Liver (tissue), 9 donors: Measurements from ENCODE around the gene CFAP100. TPM values are rescaled to one million over a fixed set of nuclear protein-coding genes. Genes with fewer than 3 reads are reported as not detected.

Experiments used
- DNase-seq: peaks from one replicate; pipeline ENCODE4 v3.0.0-alpha.2; 2017; ENCODE audit warnings: low spot score
- H3K27ac ChIP-seq, 2 donors: one replicate each; pipeline ENCODE4 v1.7.0; 2013; ENCODE audit warnings: inconsistent platforms in 2 of 2, low read length in 2 of 2, control low read depth in 1 of 2, low read depth in 1 of 2, mild to moderate bottlenecking in 1 of 2
- H3K27me3 ChIP-seq, 4 donors: one replicate each; pipeline versions ENCODE4 v1.6.1 to v1.7.0; 2013; ENCODE audit warnings: low read length in 3 of 4, inconsistent platforms in 1 of 4, mild to moderate bottlenecking in 1 of 4, moderate library complexity in 1 of 4; ENCODE audit not compliant: control insufficient read depth in 4 of 4, insufficient read depth in 4 of 4
- H3K36me3 ChIP-seq, 4 donors: one replicate each; pipeline versions ENCODE4 v1.6.1 to v1.7.0; 2013; ENCODE audit warnings: low read length in 3 of 4, mild to moderate bottlenecking in 3 of 4, low read depth in 1 of 4, moderate library complexity in 1 of 4; ENCODE audit not compliant: control insufficient read depth in 4 of 4, insufficient read depth in 3 of 4
- H3K4me1 ChIP-seq, 4 donors: one replicate each; pipeline versions ENCODE4 v1.6.1 to v1.7.0; 2013; ENCODE audit warnings: low read length in 3 of 4, mild to moderate bottlenecking in 3 of 4, moderate library complexity in 1 of 4; ENCODE audit not compliant: control insufficient read depth in 4 of 4, insufficient read depth in 4 of 4
- H3K4me3 ChIP-seq, 3 donors: one replicate each; pipeline versions ENCODE4 v1.6.1 to v1.7.0; 2013; ENCODE audit warnings: low read length in 3 of 3, control low read depth in 1 of 3, low read depth in 1 of 3, mild to moderate bottlenecking in 1 of 3
- H3K9ac ChIP-seq, 2 donors: one replicate each; pipeline ENCODE4 v1.7.0; 2013; ENCODE audit warnings: low read length in 2 of 2, mild to moderate bottlenecking in 2 of 2, moderate library complexity in 2 of 2, control low read depth in 1 of 2, low read depth in 1 of 2
- H3K9me3 ChIP-seq, 4 donors: one replicate each; pipeline versions ENCODE4 v1.6.1 to v1.7.0; 2013; ENCODE audit warnings: low read length in 3 of 4; ENCODE audit not compliant: control insufficient read depth in 4 of 4
- ATF3 ChIP-seq: IDR thresholded peaks from 2 replicates; pipeline ENCODE4 v1.6.1; 2016; ENCODE audit warnings: antibody characterized with exemption
- CTCF ChIP-seq: fragments of 150-350 bp; IDR thresholded peaks from 2 replicates; pipeline ENCODE4 v1.5.1; 2017; ENCODE audit warnings: improper control_type of control experiment, low read depth, low read length; ENCODE audit not compliant: missing input control
- EGR1 ChIP-seq, 2 donors: IDR thresholded peaks; 2 replicates each; pipeline ENCODE4 v1.6.1; 2016 to 2018; ENCODE audit warnings: antibody characterized with exemption in 2 of 2, low read depth in 2 of 2
- FOXA1 ChIP-seq: IDR thresholded peaks from 2 replicates; pipeline ENCODE4 v1.6.1; 2016; ENCODE audit warnings: antibody characterized with exemption
- FOXA2 ChIP-seq: IDR thresholded peaks from 2 replicates; pipeline ENCODE4 v1.6.1; 2016; ENCODE audit warnings: antibody characterized with exemption
- GABPA ChIP-seq, 2 donors: IDR thresholded peaks in 1 of 2; conservative IDR thresholded peaks in 1 of 2; 2 replicates each; pipeline ENCODE4 v1.6.1; 2016; ENCODE audit warnings: antibody characterized with exemption in 2 of 2, mild to moderate bottlenecking in 1 of 2, moderate library complexity in 1 of 2
- HNF4A ChIP-seq, 2 donors: conservative IDR thresholded peaks; 2 replicates each; pipeline ENCODE4 v1.6.1; 2016; ENCODE audit warnings: antibody characterized with exemption in 2 of 2, mild to moderate bottlenecking in 2 of 2
- HNF4G ChIP-seq: IDR thresholded peaks from 2 replicates; pipeline ENCODE4 v1.6.1; 2016; ENCODE audit warnings: antibody characterized with exemption
- JUND ChIP-seq, 2 donors: IDR thresholded peaks; 2 replicates each; pipeline ENCODE4 v1.6.1; 2016; ENCODE audit warnings: antibody characterized with exemption in 2 of 2
- MAX ChIP-seq: IDR thresholded peaks from 2 replicates; pipeline ENCODE4 v1.6.1; 2016; ENCODE audit warnings: antibody characterized with exemption
- NR2F2 ChIP-seq: IDR thresholded peaks from 2 replicates; pipeline ENCODE4 v1.6.1; 2016; ENCODE audit warnings: antibody characterized with exemption
- RAD21 ChIP-seq, 2 donors: IDR thresholded peaks; 2 replicates each; pipeline ENCODE4 v1.6.1; 2016; ENCODE audit warnings: antibody characterized with exemption in 2 of 2, mild to moderate bottlenecking in 2 of 2
- REST ChIP-seq: IDR thresholded peaks from 2 replicates; pipeline ENCODE4 v1.6.1; 2016; ENCODE audit warnings: antibody characterized with exemption, mild to moderate bottlenecking
- RXRA ChIP-seq, 2 donors: IDR thresholded peaks; 2 replicates each; pipeline ENCODE4 v1.6.1; 2017 to 2018; ENCODE audit warnings: antibody characterized with exemption in 2 of 2, mild to moderate bottlenecking in 1 of 2
- SP1 ChIP-seq: IDR thresholded peaks from 2 replicates; pipeline ENCODE4 v1.6.1; 2018; ENCODE audit warnings: antibody characterized with exemption, mild to moderate bottlenecking
- TAF1 ChIP-seq: conservative IDR thresholded peaks from 2 replicates; pipeline ENCODE4 v1.6.1; 2016; ENCODE audit warnings: antibody characterized with exemption, mild to moderate bottlenecking
- YY1 ChIP-seq: IDR thresholded peaks from 2 replicates; pipeline ENCODE4 v1.6.1; 2016; ENCODE audit warnings: antibody characterized with exemption, mild to moderate bottlenecking
- ZBTB33 ChIP-seq: IDR thresholded peaks from 2 replicates; pipeline ENCODE4 v1.6.1; 2016; ENCODE audit warnings: antibody characterized with exemption
- WGBS: extraction: QIAGEN DNeasy Blood & Tissue Kit; methylation state at CpG from one replicate; pipeline ENCODE4 v1.1.7; 2013; 5-methylcytosine and 5-hydroxymethylcytosine counted together
- polyA plus RNA-seq, 2 donors: library from polyadenylated mRNA; stranded (reverse) in 1 of 2; unstranded in 1 of 2; fragments of 200-250 nt in 1 of 2; fragments of >200 nt in 1 of 2; fragmentation: Nextera tagmentation in 1 of 2; extraction: Ambion mirVana in 1 of 2; gene quantifications; one replicate each; pipeline versions ENCODE4 v1.2.1 to v1.2.3, GENCODE V29; 2013 to 2015
- total RNA-seq, 2 donors: library from RNA; depleted of rRNA; stranded (reverse); fragments of >200 nt; gene quantifications; one replicate each; pipeline ENCODE4 v1.2.3, GENCODE V29; 2014
- donor health status: healthy.
- donor health status: healthy.
- donor health status: healthy.
- donor health status: healthy.
- donor health status: healthy.

CFAP100 gene
- total and polyA plus RNA-seq, 4 donors: not detected

- Histone ChIP-seq H3K9ac (no peak overlapping the region), H3K27me3 (no peaks in the 10 kb centered on the region), H3K9me3 (no peaks in the 10 kb centered on the region), H3K4me1 (peaks cover 3 to 16% (median 6%) of the 10 kb centered on the region in 4 donors), H3K36me3 (peaks cover 6 to 53% (median 25%) of the 10 kb centered on the region in 4 donors), H3K4me3 (no peak overlapping the region), H3K27ac (no peak overlapping the region)
- DNase-seq: no peak
- 96% methylated on average over 18 of the region's 18 CpGs for WGBS
- TF ChIP-seq RXRA (IDR thresholded peaks at IDR 0.05) (no peak), CTCF (no peak), ATF3 (no peak), YY1 (no peak), JUND (IDR thresholded peaks at IDR 0.05) (no peak), SP1 (no peak), ZBTB33 (no peak), NR2F2 (no peak), HNF4G (no peak), GABPA (IDR thresholded peaks at IDR 0.05 in 1 of 2, conservative IDR thresholded peaks at IDR 0.05 in 1 of 2) (no peak), TAF1 (no peak), MAX (no peak), EGR1 (IDR thresholded peaks at IDR 0.05; ENCODE audit: low read depth in 2 of 2) (no peak), FOXA2 (no peak)
Measured at GRCh38 chr3:126436826-126437717, 42.4 kb downstream of the CFAP100 start.

- Histone ChIP-seq H3K9me3 (no peaks in the 10 kb centered on the region), H3K4me3 (no peak overlapping the region), H3K9ac (no peak overlapping the region), H3K27ac (no peak overlapping the region), H3K4me1 (peaks cover 3 to 16% (median 6%) of the 10 kb centered on the region in 4 donors), H3K27me3 (no peaks in the 10 kb centered on the region), H3K36me3 (peaks cover 6 to 53% (median 25%) of the 10 kb centered on the region in 4 donors)
- no peak for DNase-seq
- 93% methylated on average over 8 of the region's 8 CpGs for WGBS
- TF ChIP-seq NR2F2 (no peak), FOXA1 (no peak), SP1 (no peak), HNF4A (conservative IDR thresholded peaks at IDR 0.05) (no peak), GABPA (IDR thresholded peaks at IDR 0.05 in 1 of 2, conservative IDR thresholded peaks at IDR 0.05 in 1 of 2) (no peak), RXRA (IDR thresholded peaks at IDR 0.05) (no peak), REST (no peak), YY1 (no peak), ATF3 (no peak), ZBTB33 (no peak), RAD21 (IDR thresholded peaks at IDR 0.05) (no peak), TAF1 (no peak)
Measured at GRCh38 chr3:126438186-126438585, 43.5 kb downstream of the CFAP100 start.
